ENCODE results near the gene CES4A.

The CES4A gene

GRCh38 chr16:67028167-67028695 is 39.8 kb downstream of the CES4A start:
- no peak for DNase-seq (ENCODE audit: low read depth)
- H3K4me3 ChIP-seq (ENCODE audit: low read depth, low read length): peak overlapping the region; percentile 74
- no peak for TF ChIP-seq CTCF (conservative IDR thresholded peaks at IDR 0.05; ENCODE audit: low read depth, low read length)

DNA sequence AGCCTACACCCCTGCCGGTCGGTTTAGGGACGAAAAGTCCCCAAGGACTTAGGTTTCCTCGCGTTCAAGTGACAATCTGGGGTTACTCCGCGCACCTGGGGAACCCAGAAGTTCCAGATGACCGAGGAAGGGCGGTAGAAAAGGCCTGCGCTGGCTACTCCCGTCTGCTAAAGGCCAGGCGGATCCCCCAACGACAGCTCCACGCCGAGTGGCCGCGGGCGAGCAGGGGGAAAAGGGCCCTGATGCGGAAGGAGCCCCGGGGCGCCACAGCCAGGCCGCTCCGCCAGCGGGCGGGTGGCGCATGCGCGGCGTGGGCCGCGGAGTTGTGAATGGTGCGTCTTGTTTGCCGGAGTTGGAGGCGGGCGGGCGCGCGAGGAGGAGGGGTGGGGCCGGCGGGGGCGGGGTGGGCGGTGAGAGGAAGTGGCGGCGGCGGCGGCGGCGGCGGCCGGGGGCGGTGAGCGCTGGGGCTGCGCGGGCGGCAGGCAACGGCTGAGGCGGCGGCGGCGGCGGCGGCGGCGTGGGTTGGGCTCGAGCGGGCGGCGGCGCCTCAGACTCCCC is 40.4 kb downstream of the CES4A start, which contains the start of gene CBFB:
CBFB (plus strand) TSS at position 454 of the 558 bp plus-strand sequence. CDS start 259 bp downstream, outside the sequence.
- DNase-seq (ENCODE audit: low read depth): peak; percentile 93
- H3K4me3 ChIP-seq (ENCODE audit: low read depth, low read length): peak within 1 kb of the TSS; percentile 80
- no peak for TF ChIP-seq CTCF (conservative IDR thresholded peaks at IDR 0.05; ENCODE audit: low read depth, low read length)

GRCh38 chr16:67029254-67030096 is 41.1 kb downstream of the CES4A start:
- TF ChIP-seq CTCF (conservative IDR thresholded peaks at IDR 0.05; ENCODE audit: low read depth, low read length): no peak
- peak; percentile 62 for DNase-seq (ENCODE audit: low read depth)
- H3K4me3 ChIP-seq (ENCODE audit: low read depth, low read length): peak overlapping the region; percentile 80

DNA sequence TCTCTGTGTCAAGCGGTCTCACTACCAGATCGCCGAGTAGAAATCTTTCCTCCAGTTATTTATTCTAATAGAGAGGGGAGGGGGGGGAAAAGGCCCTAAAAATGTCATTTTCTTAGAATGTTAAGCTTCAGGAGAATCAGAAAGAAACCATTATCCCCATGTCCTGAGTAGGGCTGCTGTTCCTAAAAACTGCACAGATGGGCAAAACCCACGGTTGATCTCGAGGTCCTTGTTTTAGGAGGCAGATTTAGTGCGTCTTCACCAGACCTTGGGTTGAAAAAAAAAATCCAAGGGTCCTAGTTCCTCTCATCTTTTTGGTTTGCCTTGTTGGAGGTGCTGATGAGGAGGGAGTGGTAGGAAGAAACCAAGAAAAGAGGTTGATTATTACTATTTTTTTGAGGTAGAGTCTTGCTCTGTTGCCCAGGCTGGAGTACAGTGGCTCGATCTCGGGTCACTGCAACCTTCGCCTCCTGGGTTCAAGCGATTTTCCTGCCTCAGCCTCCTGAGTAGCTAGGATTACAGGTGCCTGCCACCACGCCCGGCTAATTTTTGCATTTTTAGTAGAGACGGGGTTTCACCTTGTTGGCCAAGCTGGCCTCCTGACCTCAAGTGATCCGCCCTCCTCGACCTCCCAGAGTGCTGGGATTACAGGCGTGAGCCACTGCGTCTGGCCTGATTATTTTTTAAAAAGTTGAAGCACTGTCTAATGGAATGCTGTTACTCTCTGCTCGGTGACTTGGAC is 42.0 kb downstream of the CES4A start:
- H3K4me3 ChIP-seq (ENCODE audit: low read depth, low read length): peak overlapping the region; percentile 80
- no peak for DNase-seq (ENCODE audit: low read depth)
- TF ChIP-seq CTCF (conservative IDR thresholded peaks at IDR 0.05; ENCODE audit: low read depth, low read length): no peak

GRCh38 chr16:67034487-67034886 is 46.1 kb downstream of the CES4A start:
- TF ChIP-seq CTCF (conservative IDR thresholded peaks at IDR 0.05; ENCODE audit: low read depth, low read length): no peak
- peak; percentile 60 for DNase-seq (ENCODE audit: low read depth)
- no peak overlapping the region for H3K4me3 ChIP-seq (ENCODE audit: low read depth, low read length)

DNA sequence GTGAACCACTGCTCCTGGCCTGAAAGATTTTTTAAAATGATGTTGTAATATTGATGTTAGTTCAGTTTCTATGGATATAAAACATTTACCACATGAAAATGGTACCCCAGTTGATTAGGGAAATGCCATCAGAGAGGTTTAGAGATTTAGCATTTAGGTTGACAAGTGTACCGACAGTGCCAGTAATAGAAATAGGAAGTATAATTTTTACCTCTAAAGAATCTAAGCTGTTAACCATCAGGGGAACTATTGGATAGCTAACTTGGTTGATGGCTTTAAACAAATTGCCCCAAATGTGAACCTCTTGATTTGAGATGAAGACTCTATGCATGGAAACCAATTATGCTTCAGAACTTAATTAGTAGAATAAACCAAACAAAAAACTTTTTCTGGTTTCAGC is 47.0 kb downstream of the CES4A start:
- H3K4me3 ChIP-seq (ENCODE audit: low read depth, low read length): no peak overlapping the region
- no peak for DNase-seq (ENCODE audit: low read depth)
- TF ChIP-seq CTCF (conservative IDR thresholded peaks at IDR 0.05; ENCODE audit: low read depth, low read length): no peak

All from choroid plexus epithelial cell (primary cell).